H1 (cell line): ENCODE measurements around the gene SLC15A1. TPM values are rescaled to one million over a fixed set of nuclear protein-coding genes. Genes with fewer than 3 reads are reported as not detected.

ENCODE experiments used
- CTCF ChIA-PET: fragments of 300-600 bp; sonication (Branson Sonifier 250); formaldehyde crosslinking; loops from one replicate; lab custom pipeline; 2021; ENCODE audit not compliant: partially characterized antibody; lab: Charles Lee
- POLR2A ChIA-PET: fragments of 300-600 bp; sonication (Branson Sonifier 250); formaldehyde crosslinking; loops from one replicate; lab custom pipeline; 2021; ENCODE audit warnings: inconsistent platforms; ENCODE audit not compliant: partially characterized antibody; lab: Charles Lee
- DNase-seq, 2 experiments: peaks; one replicate each; pipeline versions ENCODE4 v3.0.0 to v3.0.0-alpha.2; 2010 to 2022; ENCODE audit warnings: low spot score in 2 of 2, low read depth in 1 of 2, mixed read lengths in 1 of 2
- FAIRE-seq: peaks from 2 replicates; lab custom pipeline; 2011; peaks lifted over from hg19 to GRCh38; lab: Jason Lieb, UNC
- H2AFZ ChIP-seq: 2 replicates; pipeline ENCODE4 v1.8.1; 2012; ENCODE audit warnings: low read length, inconsistent platforms
- H2AK5ac ChIP-seq: 2 replicates; pipeline ENCODE4 v1.6.1; 2013; ENCODE audit warnings: low read depth, low read length
- H2BK120ac ChIP-seq: replicated peaks from 2 replicates; pipeline ENCODE3; 2013; ENCODE audit warnings: low read depth, low read length, inconsistent platforms
- H2BK12ac ChIP-seq: 2 replicates; pipeline ENCODE4 v1.6.1; 2013; ENCODE audit warnings: low read depth, low read length
- H2BK15ac ChIP-seq: 2 replicates; pipeline ENCODE4 v1.6.1; 2013; ENCODE audit warnings: low read length
- H2BK20ac ChIP-seq: 2 replicates; pipeline ENCODE4 v1.6.1; 2013; ENCODE audit warnings: low read length
- H2BK5ac ChIP-seq: 2 replicates; pipeline ENCODE4 v1.6.1; 2013; ENCODE audit warnings: low read depth, low read length
- H3K14ac ChIP-seq: 2 replicates; pipeline ENCODE4 v1.6.1; 2013; ENCODE audit warnings: inconsistent platforms; ENCODE audit not compliant: insufficient read length
- H3K18ac ChIP-seq: 2 replicates; pipeline ENCODE4 v1.6.1; 2013; ENCODE audit warnings: low read length; ENCODE audit errors: extremely low read depth
- H3K23ac ChIP-seq: 2 replicates; pipeline ENCODE4 v1.6.1; 2013; ENCODE audit warnings: inconsistent platforms; ENCODE audit not compliant: insufficient read length
- H3K23me2 ChIP-seq: 2 replicates; pipeline ENCODE4 v1.6.1; 2013; ENCODE audit warnings: low read depth, low read length
- H3K27ac ChIP-seq: 2 replicates; pipeline ENCODE4 v1.6.1; 2011; ENCODE audit warnings: low read depth, low read length, inconsistent platforms
- H3K27me3 ChIP-seq, 4 experiments: replicated peaks in 1 of 4; 1 replicate in 1 of 4; 2 replicates in 3 of 4; pipeline versions ENCODE4 v1.6.1 to v1.8.1; 2011 to 2013; ENCODE audit warnings: low read length in 3 of 4, mild to moderate bottlenecking in 3 of 4, inconsistent platforms in 2 of 4, mixed read lengths in 2 of 4, moderate library complexity in 1 of 4; ENCODE audit not compliant: control insufficient read depth in 3 of 4, insufficient read depth in 3 of 4; ENCODE audit errors: extremely low read depth in 1 of 4
- H3K36me3 ChIP-seq, 4 experiments: 2 replicates each; pipeline versions ENCODE4 v1.6.1 to v1.8.1; 2011 to 2013; ENCODE audit warnings: mild to moderate bottlenecking in 4 of 4, low read length in 3 of 4, moderate library complexity in 2 of 4, control low read depth in 1 of 4, inconsistent platforms in 1 of 4; ENCODE audit not compliant: insufficient read depth in 4 of 4, control insufficient read depth in 2 of 4
- H3K4ac ChIP-seq: replicated peaks from 2 replicates; pipeline ENCODE3; 2013; ENCODE audit warnings: low read length, low read depth, mixed read lengths, inconsistent platforms; ENCODE audit not compliant: insufficient read length
- H3K4me1 ChIP-seq, 4 experiments: replicated peaks in 1 of 4; 1 replicate in 1 of 4; 2 replicates in 3 of 4; pipeline versions ENCODE4 v1.6.1 to v1.8.1; 2011 to 2013; ENCODE audit warnings: low read length in 3 of 4, inconsistent platforms in 2 of 4, mixed read lengths in 1 of 4; ENCODE audit not compliant: insufficient read depth in 4 of 4, control insufficient read depth in 3 of 4
- H3K4me2 ChIP-seq, 2 experiments: 2 replicates each; pipeline versions ENCODE4 v1.6.1 to v1.8.1; 2011 to 2013; ENCODE audit warnings: low read depth in 2 of 2, low read length in 2 of 2, control low read depth in 1 of 2, inconsistent platforms in 1 of 2, mild to moderate bottlenecking in 1 of 2; ENCODE audit not compliant: insufficient read depth in 1 of 2
- H3K4me3 ChIP-seq, 4 experiments: fragments of 200-600, 300-600 bp in 1 of 4; sonication (generic), shearing (Covaris generic), sonication (Bioruptor Twin) in 1 of 4; 2 replicates each; pipeline versions ENCODE4 v1.5.1 to v1.8.1; 2011 to 2016; ENCODE audit warnings: low read length in 4 of 4, low read depth in 3 of 4, control low read depth in 2 of 4, inconsistent platforms in 2 of 4, mild to moderate bottlenecking in 2 of 4, mixed read lengths in 1 of 4, moderate library complexity in 1 of 4; ENCODE audit not compliant: insufficient read depth in 2 of 4; ENCODE audit errors: extremely low read depth in 1 of 4
- H3K56ac ChIP-seq: replicated peaks from 2 replicates; pipeline ENCODE3; 2013; ENCODE audit warnings: low read depth, mild to moderate bottlenecking, mixed read lengths, low read length, inconsistent platforms; ENCODE audit not compliant: insufficient read length
- H3K79me1 ChIP-seq: 2 replicates; pipeline ENCODE4 v1.6.1; 2013; ENCODE audit warnings: low read depth, low read length, control low read depth
- H3K79me2 ChIP-seq, 2 experiments: 2 replicates each; pipeline versions ENCODE4 v1.6.1 to v1.8.1; 2012 to 2013; ENCODE audit warnings: low read length in 2 of 2, mild to moderate bottlenecking in 2 of 2, inconsistent platforms in 1 of 2; ENCODE audit not compliant: insufficient read depth in 2 of 2, control insufficient read depth in 1 of 2
- H3K9ac ChIP-seq, 4 experiments: replicated peaks in 1 of 4; 1 replicate in 1 of 4; 2 replicates in 3 of 4; pipeline versions ENCODE4 v1.6.1 to v1.8.1; 2011 to 2013; ENCODE audit warnings: low read depth in 3 of 4, low read length in 3 of 4, control low read depth in 2 of 4, mild to moderate bottlenecking in 2 of 4, moderate library complexity in 2 of 4, inconsistent platforms in 1 of 4; ENCODE audit errors: extremely low read depth in 1 of 4
- H3K9me3 ChIP-seq, 2 experiments: 2 replicates each; pipeline versions ENCODE4 v1.6.1 to v1.8.1; 2012 to 2013; ENCODE audit warnings: mild to moderate bottlenecking in 2 of 2, moderate library complexity in 2 of 2, control low read depth in 1 of 2, inconsistent platforms in 1 of 2, low read depth in 1 of 2, low read length in 1 of 2, mixed read lengths in 1 of 2; ENCODE audit not compliant: insufficient read depth in 2 of 2
- H4K20me1 ChIP-seq, 2 experiments: replicated peaks in 1 of 2; 2 replicates each; pipeline versions ENCODE3 to v1.8.1; 2011 to 2013; ENCODE audit warnings: inconsistent platforms in 2 of 2, low read length in 2 of 2, mild to moderate bottlenecking in 1 of 2; ENCODE audit not compliant: insufficient read depth in 2 of 2, control insufficient read depth in 1 of 2
- H4K5ac ChIP-seq: 2 replicates; pipeline ENCODE4 v1.6.1; 2013; ENCODE audit warnings: low read length, low read depth, mixed read lengths, inconsistent platforms; ENCODE audit not compliant: insufficient read length
- H4K8ac ChIP-seq: 2 replicates; pipeline ENCODE4 v1.8.0; 2013; ENCODE audit warnings: mild to moderate bottlenecking, moderate library complexity, low read length, inconsistent platforms; ENCODE audit not compliant: insufficient read depth; ENCODE audit errors: extremely low read depth
- H4K91ac ChIP-seq: replicated peaks from 2 replicates; pipeline ENCODE3; 2013; ENCODE audit warnings: low read length, mixed read lengths, inconsistent platforms; ENCODE audit not compliant: insufficient read length
- BRCA1 ChIP-seq: IDR thresholded peaks from 2 replicates; pipeline ENCODE4 v1.6.1; 2012; ENCODE audit warnings: low read depth, low read length, improper control_type of control experiment
- CEBPB ChIP-seq: IDR thresholded peaks from 2 replicates; pipeline ENCODE4 v1.6.1; 2012; ENCODE audit warnings: low read depth, low read length
- CTCF ChIP-seq, 3 experiments: IDR thresholded peaks; 1 replicate in 2 of 3; 2 replicates in 1 of 3; pipeline versions ENCODE4 v1.5.1 to v1.6.1; 2011; ENCODE audit warnings: low read length in 3 of 3, mild to moderate bottlenecking in 3 of 3, inconsistent platforms in 2 of 3, low read depth in 1 of 3, moderate library complexity in 1 of 3; ENCODE audit not compliant: insufficient read depth in 1 of 3; ENCODE audit errors: control extremely low read depth in 1 of 3
- EGR1 ChIP-seq: IDR thresholded peaks from 2 replicates; pipeline ENCODE4 v1.6.1; 2011; ENCODE audit warnings: low read depth, low read length, borderline replicate concordance
- GTF2F1 ChIP-seq: IDR thresholded peaks from 2 replicates; pipeline ENCODE4 v1.6.1; 2012; ENCODE audit warnings: low read depth, low read length, improper control_type of control experiment, borderline replicate concordance
- HDAC2 ChIP-seq, 2 experiments: fragments of 300-600 bp in 1 of 2; sonication (generic) in 1 of 2; IDR thresholded peaks; 2 replicates each; pipeline ENCODE4 v1.6.1; 2011 to 2012; ENCODE audit warnings: low read depth in 2 of 2, low read length in 2 of 2, mild to moderate bottlenecking in 2 of 2, moderate library complexity in 2 of 2, borderline replicate concordance in 1 of 2, inconsistent platforms in 1 of 2
- HDAC6 ChIP-seq: IDR thresholded peaks from one replicate; pipeline ENCODE4 v1.7.1; 2012; ENCODE audit warnings: low read depth, mild to moderate bottlenecking, inconsistent platforms, low read length, moderate library complexity
- MAFK ChIP-seq: IDR thresholded peaks from 2 replicates; pipeline ENCODE4 v1.6.1; 2012; ENCODE audit warnings: low read depth, mild to moderate bottlenecking, improper control_type of control experiment, low read length
- MAX ChIP-seq: IDR thresholded peaks from 2 replicates; pipeline ENCODE4 v1.6.1; 2012; ENCODE audit warnings: inconsistent platforms
- POU5F1 ChIP-seq: IDR thresholded peaks from 2 replicates; pipeline ENCODE4 v1.6.1; 2011; ENCODE audit warnings: low read depth, mild to moderate bottlenecking, low read length, moderate library complexity
- RXRA ChIP-seq: IDR thresholded peaks from 2 replicates; pipeline ENCODE4 v1.6.1; 2011; ENCODE audit warnings: low read depth, mild to moderate bottlenecking, low read length, moderate library complexity; ENCODE audit not compliant: insufficient read depth
- SIX5 ChIP-seq: IDR thresholded peaks from 2 replicates; pipeline ENCODE4 v1.6.1; 2011; ENCODE audit warnings: mild to moderate bottlenecking, low read depth, low read length
- WGBS, 2 experiments: shearing (Covaris generic) in 1 of 2; methylation state at CpG; one replicate each; pipeline versions ENCODE4 v1.1.6 to v1.1.7; 2013 to 2015; ENCODE audit warnings: low lambda C conversion rate in 2 of 2, mixed read lengths in 2 of 2, inconsistent platforms in 1 of 2, low coverage in 1 of 2, missing lambda C conversion rate in 1 of 2; ENCODE audit not compliant: insufficient replicate concordance in 2 of 2, insufficient coverage in 1 of 2, insufficient read length in 1 of 2; ENCODE audit errors: extremely low coverage in 1 of 2, missing lambda C conversion rate in 1 of 2; 5-methylcytosine and 5-hydroxymethylcytosine counted together
- polyA plus RNA-seq, 7 experiments: library from polyadenylated mRNA; depleted of rRNA in 3 of 7; stranded (reverse) in 5 of 7; unstranded in 2 of 7; fragments of >200 nt in 5 of 7; fragments of 200-250 nt in 2 of 7; gene quantifications; 1 replicate in 5 of 7; 2 replicates in 1 of 7; 4 replicates in 1 of 7; pipeline versions ENCODE4 v1.2.1 to v1.2.3, GENCODE V29; 2011 to 2013; ENCODE audit warnings: missing spikeins in 2 of 7, mixed read lengths in 2 of 7
- total RNA-seq: library from RNA; stranded (reverse); fragmentation: NEBNext Ultra II Directional; extraction: Animal tissue kit (Norgen Biotek cat#: 25700); gene quantifications from 2 replicates; pipeline ENCODE4 v1.2.1, GENCODE V29; 2021

Gene SLC15A1
- total and polyA plus RNA-seq, 2 of the 8 experiments (the other 6 are each of a cell fraction or from before 2014, with no cell fraction given), result 1.3 to 2.4 TPM

GRCh38 chr13:98652276-98652675 is 100.2 kb downstream of the SLC15A1 start:
- Histone ChIP-seq H3K23me2 (no peaks in the 10 kb centered on the region; the same call in 1 of the 2 replicates), H2BK20ac (no peak overlapping the region), H3K9ac (no peak overlapping the region), H4K20me1 (no peaks in the 10 kb centered on the region), H3K27ac (no peak overlapping the region), H2AK5ac (no peak overlapping the region), H3K79me1 (no peaks in the 10 kb centered on the region), H3K27me3 (no peaks in the 10 kb centered on the region; a peak in 1 of 7 replicates), H4K91ac (no peak overlapping the region), H4K5ac (no peak overlapping the region), H2BK15ac (no peak overlapping the region), H2AFZ (no peak overlapping the region), H3K4me3 (no peak overlapping the region), H3K36me3 (no peaks in the 10 kb centered on the region), H3K4ac (no peak overlapping the region), H4K8ac (no peak overlapping the region), H2BK5ac (no peak overlapping the region), H3K56ac (no peak overlapping the region), H3K4me2 (no peak overlapping the region), H3K79me2 (no peaks in the 10 kb centered on the region), H3K4me1 (no peaks in the 10 kb centered on the region), H3K14ac (no peak overlapping the region), H2BK120ac (no peak overlapping the region), H2BK12ac (no peak overlapping the region), H3K18ac (no peak overlapping the region), H3K9me3 (no peaks in the 10 kb centered on the region), H3K23ac (no peak overlapping the region)
- CTCF ChIA-PET, result interaction anchor here (0.6 to 5.4 kb wide), 40 partner anchors 11 to 1293 kb away, joined by 3 to 52 read pairs (median 6); no protein-coding TSS in a partner anchor
- POLR2A ChIA-PET, result interaction anchor here (2.5 kb wide), 1 partner anchor 76 kb away, joined by 8 read pairs; the partner anchor contains the start of gene STK24
- FAIRE-seq (no peak), DNase-seq (no peak)
- WGBS, 2 experiments, result 34% methylated on average over 2 of the region's 2 CpGs; no CpG with 5 or more reads in 1 of the 2 experiments
- TF ChIP-seq EGR1, result no peak
- no peak for TF ChIP-seq SIX5
- TF ChIP-seq CEBPB, result no peak
- no peak for TF ChIP-seq HDAC2 (IDR thresholded peaks at IDR 0.05; ENCODE audit: borderline replicate concordance in 1 of 2, low read depth in 2 of 2, low read length in 2 of 2)
- TF ChIP-seq CTCF (IDR thresholded peaks at IDR 0.05; ENCODE audit: control extremely low read depth in 1 of 3, insufficient read depth in 1 of 3, low read depth in 1 of 3, low read length in 3 of 3), result no peak
- no peak for TF ChIP-seq BRCA1
- no peak for TF ChIP-seq POU5F1
- TF ChIP-seq RXRA, result no peak
- TF ChIP-seq GTF2F1, result no peak
- no peak for TF ChIP-seq MAFK
- no peak for TF ChIP-seq MAX
- TF ChIP-seq HDAC6, result no peak
